Dedifferentiated amniotic fluid mesenchymal stem cell (primary cell): Measurements from ENCODE around the gene SIGLEC14.
"Not testable (repeated sequence)": the region's sequence is repeated elsewhere in the genome, so short reads cannot be mapped to it uniquely, and the experiment has no call there.

Source experiments
- DNase-seq: peaks from one replicate; pipeline ENCODE4 v3.0.0-alpha.2; 2016; ENCODE audit errors: extremely low spot score

SIGLEC14 gene

GRCh38 chr19:51646730-51647129 lies at the start of gene SIGLEC14:
Gene SIGLEC14, minus strand, starts transcription at chr19:51646825. Its CDS starts 66 bp downstream, at chr19:51646759.
- not testable (repeated sequence) for DNase-seq

GRCh38 chr19:51695702-51696315 lies 49.2 kb upstream of the SIGLEC14 start:
- DNase-seq: no peak

- DNase-seq: no peak
Observed at GRCh38 chr19:51695088-51695487, 48.5 kb upstream of the SIGLEC14 start.

GRCh38 chr19:51694318-51695085 lies 47.9 kb upstream of the SIGLEC14 start:
- no peak for DNase-seq

GRCh38 chr19:51693819-51694218 lies 47.2 kb upstream of the SIGLEC14 start:
- no peak for DNase-seq

GRCh38 chr19:51693260-51693659 lies 46.6 kb upstream of the SIGLEC14 start, which contains the start of gene SPACA6:
Gene SPACA6, plus strand, starts transcription at chr19:51693330. Its CDS starts 197 bp downstream, at chr19:51693527.
- no peak for DNase-seq

GRCh38 chr19:51692468-51692867 lies 45.8 kb upstream of the SIGLEC14 start:
- DNase-seq: no peak

- no peak for DNase-seq
Observed at GRCh38 chr19:51691584-51692428, 45.2 kb upstream of the SIGLEC14 start.

- peak; percentile 45 for DNase-seq
Observed at GRCh38 chr19:51691074-51691583, 44.5 kb upstream of the SIGLEC14 start.

GRCh38 chr19:51690454-51691073 lies 43.9 kb upstream of the SIGLEC14 start:
- DNase-seq: peak; percentile 58

- peak; percentile 27 for DNase-seq
Observed at GRCh38 chr19:51689751-51690453, 43.3 kb upstream of the SIGLEC14 start.

- DNase-seq: peak; percentile 97
Observed at GRCh38 chr19:51688671-51689571, 42.3 kb upstream of the SIGLEC14 start.

GRCh38 chr19:51687791-51688670 lies 41.4 kb upstream of the SIGLEC14 start:
- peak; percentile 17 for DNase-seq

GRCh38 chr19:51686171-51686570 lies 39.5 kb upstream of the SIGLEC14 start:
- no peak for DNase-seq

GRCh38 chr19:51681286-51681941 lies 34.8 kb upstream of the SIGLEC14 start:
- DNase-seq: no peak

- DNase-seq: no peak
Observed at GRCh38 chr19:51680474-51680873, 33.8 kb upstream of the SIGLEC14 start.

GRCh38 chr19:51676566-51677083 lies 30.0 kb upstream of the SIGLEC14 start:
- DNase-seq: no peak
